Ascending aorta (tissue), 2 donors: ENCODE measurements around the gene PRRC2B. TPM values are rescaled to one million over a fixed set of nuclear protein-coding genes. Genes with fewer than 3 reads are reported as not detected.

Experiments
- DNase-seq, 2 donors: peaks; one replicate each; pipeline ENCODE4 v3.0.0-alpha.2; 2019; ENCODE audit warnings: low spot score in 2 of 2
- H3K27ac ChIP-seq, 2 donors: fragments of 200-600 bp; sonication (generic); one replicate each; pipeline ENCODE4 v1.5.1; 2016 to 2017; ENCODE audit warnings: mild to moderate bottlenecking in 1 of 2
- H3K27me3 ChIP-seq: fragments of 200-600 bp; sonication (generic); one replicate; pipeline ENCODE4 v1.5.1; 2017
- H3K36me3 ChIP-seq, 2 donors: fragments of 200-600 bp; sonication (generic); one replicate each; pipeline ENCODE4 v1.5.1; 2016
- H3K4me1 ChIP-seq, 2 donors: fragments of 200-600 bp; sonication (generic); one replicate each; pipeline ENCODE4 v1.5.1; 2016 to 2017; ENCODE audit warnings: mild to moderate bottlenecking in 1 of 2
- H3K4me3 ChIP-seq, 2 donors: fragments of 200-600 bp; sonication (generic); one replicate each; pipeline ENCODE4 v1.5.1; 2016 to 2017; ENCODE audit warnings: mild to moderate bottlenecking in 1 of 2
- H3K9me3 ChIP-seq, 2 donors: fragments of 200-600 bp; sonication (generic); one replicate each; pipeline ENCODE4 v1.5.1; 2016
- CTCF ChIP-seq, 3 experiments: fragments of 200-600 bp in 2 of 3; fragments of 450-650 bp in 1 of 3; sonication (generic) in 2 of 3; IDR thresholded peaks; one replicate each; pipeline ENCODE4 v1.5.1; 2016 to 2019; ENCODE audit warnings: antibody characterized with exemption in 3 of 3, mild to moderate bottlenecking in 1 of 3, moderate library complexity in 1 of 3
- intact Hi-C: fragments of 100-400 bp; cut with DNase I; formaldehyde crosslinking; loops from one replicate; pipeline ENCODE4 v1.15.1; 2023
- total RNA-seq: library from RNA; depleted of rRNA; stranded (reverse); fragments of >200 nt; gene quantifications from one replicate; pipeline ENCODE4 v1.1.0, GENCODE V29; 2016

Gene PRRC2B
- total RNA-seq, 1 donor from 2014 or later = 199 TPM

- Histone ChIP-seq H3K4me3 (no peak overlapping the region), H3K9me3 (no peaks in the 10 kb centered on the region), H3K27me3 (no peaks in the 10 kb centered on the region), H3K4me1 (peaks cover 9 to 15% of the 10 kb centered on the region in 2 donors), H3K36me3 (peaks cover 50 to 53% of the 10 kb centered on the region in 2 donors), H3K27ac (no peak overlapping the region)
- no peak for DNase-seq
- intact Hi-C loops = no loop called here
- TF ChIP-seq CTCF (IDR thresholded peaks at IDR 0.05) = no peak
Observed at GRCh38 chr9:131499254-131499767, 105.4 kb downstream of the PRRC2B start.

GRCh38 chr9:131500377-131500776 is 106.5 kb downstream of the PRRC2B start:
- H3K4me1 ChIP-seq = peaks cover 10 to 17% of the 10 kb centered on the region in 2 donors
- no peaks in the 10 kb centered on the region for H3K9me3 ChIP-seq
- H3K4me3 ChIP-seq = no peak overlapping the region
- TF ChIP-seq CTCF (IDR thresholded peaks at IDR 0.05) = no peak
- no peak overlapping the region for H3K27ac ChIP-seq
- peaks cover 39 to 43% of the 10 kb centered on the region in 2 donors for H3K36me3 ChIP-seq
- no peaks in the 10 kb centered on the region for H3K27me3 ChIP-seq
- intact Hi-C loops = no loop called here
- DNase-seq = no peak

- Histone ChIP-seq H3K9me3 (no peaks in the 10 kb centered on the region), H3K27me3 (no peaks in the 10 kb centered on the region), H3K4me3 (no peak overlapping the region), H3K36me3 (peaks cover 32 to 36% of the 10 kb centered on the region in 2 donors), H3K4me1 (peaks cover 10 to 17% of the 10 kb centered on the region in 2 donors), H3K27ac (peak overlapping the region in 1 of 2 donors; percentile 2)
- no peak for DNase-seq
- intact Hi-C loops = no loop called here
- TF ChIP-seq CTCF (IDR thresholded peaks at IDR 0.05) = no peak
Observed at GRCh38 chr9:131500939-131501541, 107.2 kb downstream of the PRRC2B start.

- H3K27ac ChIP-seq = peak within 1 kb of the TSS; percentile 12 to 54
Observed at GRCh38 chr9:131502781-131503625, 109.1 kb downstream of the PRRC2B start, which contains the start of gene POMT1. TSS of gene POMT1 (plus strand) at chr9:131502918. CDS start at chr9:131504219, 1,301 bp downstream.

More at GRCh38 chr9:131502781-131503625, 109.1 kb downstream of the PRRC2B start, which contains the start of gene POMT1:
- peaks cover 10 to 17% of the 10 kb centered on the region in 2 donors for H3K4me1 ChIP-seq
- peak; percentile 38 to 92 for DNase-seq
- H3K36me3 ChIP-seq = peaks cover 22 to 23% of the 10 kb centered on the region in 2 donors
- TF ChIP-seq CTCF (IDR thresholded peaks at IDR 0.05) = no peak
- H3K27me3 ChIP-seq = no peaks in the 10 kb centered on the region
- no peaks in the 10 kb centered on the region for H3K9me3 ChIP-seq
- intact Hi-C loops = no loop called here
- H3K4me3 ChIP-seq = peak within 1 kb of the TSS; percentile 89 to 96
